Endothelial cell of umbilical vein (primary cell): ENCODE results near the gene STARD5. TPM values are rescaled to one million over a fixed set of nuclear protein-coding genes. Genes with fewer than 3 reads are reported as not detected.

ENCODE experiments used
- BruUV-seq: library from RNA; stranded (reverse); fragments of 400-500 nt; replicated peaks from 2 replicates; lab custom pipeline; 2021; lab: Mats Ljungman, UMichigan
- CTCF ChIA-PET: fragments of 300-600, 350-600 bp; sonication (Branson Sonifier 250); formaldehyde crosslinking; loops from one replicate; lab custom pipeline; 2021; ENCODE audit warnings: antibody characterized with exemption, inconsistent platforms; lab: Charles Lee
- POLR2A ChIA-PET: fragments of 300-600, 350-600 bp; sonication (Branson Sonifier 250); formaldehyde crosslinking; loops from one replicate; lab custom pipeline; 2021; ENCODE audit warnings: antibody characterized with exemption, inconsistent platforms; lab: Charles Lee
- DNase-seq: peaks from one replicate; pipeline ENCODE4 v3.0.0-alpha.2; 2011; ENCODE audit warnings: low read depth, low spot score
- FAIRE-seq: peaks from 2 replicates; lab custom pipeline; 2011; peaks lifted over from hg19 to GRCh38; lab: Jason Lieb, UNC
- H2AFZ ChIP-seq: 2 replicates; pipeline ENCODE4 v1.6.0; 2012; ENCODE audit warnings: low read depth, low read length, control low read depth, inconsistent platforms
- H3K27ac ChIP-seq: 2 replicates; pipeline ENCODE4 v1.5.1; 2011; ENCODE audit warnings: low read depth, mild to moderate bottlenecking, control low read depth, low read length, moderate library complexity; ENCODE audit not compliant: insufficient read depth
- H3K27me3 ChIP-seq, 2 experiments: 2 replicates each; pipeline versions ENCODE4 v1.6.0 to v1.6.1; 2011; ENCODE audit warnings: low read length in 2 of 2, mixed read lengths in 1 of 2; ENCODE audit not compliant: control insufficient read depth in 2 of 2, insufficient read depth in 2 of 2
- H3K36me3 ChIP-seq, 2 experiments: 2 replicates in 1 of 2; 3 replicates in 1 of 2; pipeline ENCODE4 v1.5.1; 2011; ENCODE audit warnings: low read length in 2 of 2, mild to moderate bottlenecking in 1 of 2, moderate library complexity in 1 of 2; ENCODE audit not compliant: control insufficient read depth in 2 of 2, insufficient read depth in 2 of 2; ENCODE audit errors: extremely low read depth in 1 of 2
- H3K4me1 ChIP-seq: 3 replicates; pipeline ENCODE4 v1.5.1; 2011; ENCODE audit warnings: mild to moderate bottlenecking, low read length; ENCODE audit not compliant: control insufficient read depth, insufficient read depth; ENCODE audit errors: extremely low read depth
- H3K4me2 ChIP-seq: 2 replicates; pipeline ENCODE4 v1.6.1; 2011; ENCODE audit warnings: low read length, control low read depth, mixed read lengths; ENCODE audit not compliant: insufficient read depth
- H3K4me3 ChIP-seq, 3 experiments: fragments of 200-600 bp in 1 of 3; sonication (generic), shearing (Covaris generic) in 1 of 3; replicated peaks in 1 of 3; 2 replicates each; pipeline ENCODE4 v1.5.1; 2011 to 2016; ENCODE audit warnings: control low read depth in 3 of 3, low read length in 3 of 3, mild to moderate bottlenecking in 2 of 3, inconsistent platforms in 1 of 3, low read depth in 1 of 3, moderate library complexity in 1 of 3; ENCODE audit not compliant: insufficient read depth in 1 of 3
- H3K79me2 ChIP-seq: 2 replicates; pipeline ENCODE4 v1.6.0; 2012; ENCODE audit warnings: low read length, inconsistent platforms; ENCODE audit not compliant: control insufficient read depth, insufficient read depth
- H3K9ac ChIP-seq: replicated peaks from 2 replicates; pipeline ENCODE3; 2011; ENCODE audit warnings: low read length, control low read depth; ENCODE audit not compliant: insufficient read depth; ENCODE audit errors: extremely low read depth
- H3K9me1 ChIP-seq: replicated peaks from 3 replicates; pipeline ENCODE4 v1.6.0; 2011; ENCODE audit warnings: mild to moderate bottlenecking, low read length; ENCODE audit not compliant: control insufficient read depth, insufficient read depth; ENCODE audit errors: extremely low read depth
- H3K9me3 ChIP-seq: replicated peaks from 2 replicates; pipeline ENCODE4 v1.5.1; 2012; ENCODE audit warnings: low read length, inconsistent platforms; ENCODE audit not compliant: control insufficient read depth, insufficient read depth
- H4K20me1 ChIP-seq: replicated peaks from 2 replicates; pipeline ENCODE3; 2011; ENCODE audit warnings: mild to moderate bottlenecking, low read length; ENCODE audit not compliant: control insufficient read depth, insufficient read depth; ENCODE audit errors: extremely low read depth
- EZH2 ChIP-seq: IDR thresholded peaks from 2 replicates; pipeline ENCODE4 v1.6.1; 2012; ENCODE audit warnings: borderline replicate concordance, low read depth, mild to moderate bottlenecking, moderate library complexity, low read length, inconsistent platforms; ENCODE audit not compliant: severe bottlenecking
- FOS ChIP-seq: IDR thresholded peaks from 2 replicates; pipeline ENCODE4 v1.6.1; 2011; ENCODE audit warnings: mild to moderate bottlenecking, low read length, moderate library complexity, borderline replicate concordance; ENCODE audit not compliant: insufficient read depth
- GATA2 ChIP-seq: IDR thresholded peaks from 2 replicates; pipeline ENCODE4 v1.7.0; 2011; ENCODE audit warnings: low read depth, mild to moderate bottlenecking, moderate library complexity, mixed read lengths, low read length; ENCODE audit not compliant: insufficient read length, insufficient read depth
- JUN ChIP-seq: IDR thresholded peaks from 2 replicates; pipeline ENCODE4 v1.6.1; 2011; ENCODE audit warnings: borderline replicate concordance, low read depth; ENCODE audit not compliant: insufficient read length, insufficient read depth
- MYC ChIP-seq: IDR thresholded peaks from one replicate; pipeline ENCODE4 v1.6.1; 2011; ENCODE audit warnings: mild to moderate bottlenecking, low read depth, low read length
- POLR2A ChIP-seq: IDR thresholded peaks from 2 replicates; pipeline ENCODE4 v1.6.1; 2012; ENCODE audit warnings: low read depth, mild to moderate bottlenecking, control low read depth, low read length
- POLR2AphosphoS5 ChIP-seq: IDR thresholded peaks from 2 replicates; pipeline ENCODE4 v1.6.1; 2012; ENCODE audit warnings: low read depth, mild to moderate bottlenecking, control low read depth, low read length, moderate library complexity; ENCODE audit not compliant: insufficient read depth
- dilution Hi-C: fragments of 300-500 bp; cut with MboI; formaldehyde crosslinking; loops from one replicate; pipeline ENCODE4 v1.15.0; 2019; ENCODE audit warnings: low sequenced_read_pairs; ENCODE audit not compliant: extremely low pct_ligation_motif_present
- intact Hi-C: fragments of 100-400 bp; cut with micrococcal nuclease; formaldehyde crosslinking; loops from one replicate; pipeline ENCODE4 v1.10.0; 2022
- polyA plus RNA-seq, 4 experiments: library from polyadenylated mRNA; depleted of rRNA in 3 of 4; stranded (reverse) in 3 of 4; unstranded in 1 of 4; fragments of >200 nt; gene quantifications; 2 replicates each; pipeline versions ENCODE4 v1.2.1 to v1.2.3, GENCODE V29; 2011 to 2012; ENCODE audit warnings: missing spikeins in 1 of 4
- total RNA-seq: library from RNA; stranded (reverse); gene quantifications from 2 replicates; pipeline ENCODE4 v1.2.3, GENCODE V29; 2021
- TF ChIP-seq, protein P1 (sequence below): IDR thresholded peaks from 2 replicates; pipeline ENCODE4 v1.6.1; 2011; ENCODE audit not compliant: insufficient read depth, insufficient read length
- TF ChIP-seq, protein P2 (sequence below), 2 donors: IDR thresholded peaks; 1 replicate in 1 of 2; 2 replicates in 1 of 2; pipeline ENCODE4 v1.5.1; 2011; ENCODE audit warnings: low read length in 2 of 2, mild to moderate bottlenecking in 2 of 2, moderate library complexity in 2 of 2, control low read depth in 1 of 2, inconsistent platforms in 1 of 2, low read depth in 1 of 2; ENCODE audit not compliant: insufficient read depth in 1 of 2; ENCODE audit errors: extremely low read depth in 1 of 2

STARD5 gene
- total and polyA plus RNA-seq, 2 donors (not counting 3 experiments of a cell fraction or from before 2014, with no cell fraction given) = 2.2 to 3.0 TPM

DNA sequence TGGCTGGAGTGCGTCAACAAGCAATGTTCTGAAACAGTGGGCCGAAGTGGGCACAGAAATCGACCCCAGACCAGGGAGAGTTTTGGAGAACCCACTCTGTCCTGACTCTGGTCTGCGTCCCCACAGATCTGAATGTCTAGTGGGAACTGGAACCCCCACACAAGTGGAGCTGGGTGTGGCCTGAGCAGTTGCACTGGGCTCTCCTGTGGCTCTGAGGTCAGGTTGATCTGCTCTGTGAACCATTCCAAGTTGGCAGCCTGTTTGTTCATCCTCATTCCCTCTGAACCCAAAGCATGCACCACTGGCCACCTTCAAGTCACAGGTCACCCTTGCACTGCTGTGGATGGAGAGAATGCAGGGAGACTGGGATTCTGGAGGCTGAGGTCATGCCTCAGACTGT, 60.5 kb downstream of the STARD5 start:
- peaks cover 5% of the 10 kb centered on the region for H3K4me1 ChIP-seq
- no peak for TF ChIP-seq EZH2
- TF ChIP-seq JUN = no peak
- no peak for TF ChIP-seq POLR2AphosphoS5
- no peak for TF ChIP-seq FOS
- TF ChIP-seq, protein P1, sequence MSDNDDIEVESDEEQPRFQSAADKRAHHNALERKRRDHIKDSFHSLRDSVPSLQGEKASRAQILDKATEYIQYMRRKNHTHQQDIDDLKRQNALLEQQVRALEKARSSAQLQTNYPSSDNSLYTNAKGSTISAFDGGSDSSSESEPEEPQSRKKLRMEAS = no peak
- TF ChIP-seq, protein P2, sequence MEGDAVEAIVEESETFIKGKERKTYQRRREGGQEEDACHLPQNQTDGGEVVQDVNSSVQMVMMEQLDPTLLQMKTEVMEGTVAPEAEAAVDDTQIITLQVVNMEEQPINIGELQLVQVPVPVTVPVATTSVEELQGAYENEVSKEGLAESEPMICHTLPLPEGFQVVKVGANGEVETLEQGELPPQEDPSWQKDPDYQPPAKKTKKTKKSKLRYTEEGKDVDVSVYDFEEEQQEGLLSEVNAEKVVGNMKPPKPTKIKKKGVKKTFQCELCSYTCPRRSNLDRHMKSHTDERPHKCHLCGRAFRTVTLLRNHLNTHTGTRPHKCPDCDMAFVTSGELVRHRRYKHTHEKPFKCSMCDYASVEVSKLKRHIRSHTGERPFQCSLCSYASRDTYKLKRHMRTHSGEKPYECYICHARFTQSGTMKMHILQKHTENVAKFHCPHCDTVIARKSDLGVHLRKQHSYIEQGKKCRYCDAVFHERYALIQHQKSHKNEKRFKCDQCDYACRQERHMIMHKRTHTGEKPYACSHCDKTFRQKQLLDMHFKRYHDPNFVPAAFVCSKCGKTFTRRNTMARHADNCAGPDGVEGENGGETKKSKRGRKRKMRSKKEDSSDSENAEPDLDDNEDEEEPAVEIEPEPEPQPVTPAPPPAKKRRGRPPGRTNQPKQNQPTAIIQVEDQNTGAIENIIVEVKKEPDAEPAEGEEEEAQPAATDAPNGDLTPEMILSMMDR (IDR thresholded peaks at IDR 0.05; ENCODE audit: extremely low read depth in 1 of 2, insufficient read depth in 1 of 2, low read depth in 1 of 2, low read length in 2 of 2) = no peak
- no peak for TF ChIP-seq MYC
- TF ChIP-seq POLR2A = no peak
- no peak for TF ChIP-seq GATA2
- FAIRE-seq (no peak), DNase-seq (no peak)
- H3K9me1 ChIP-seq = no peaks in the 10 kb centered on the region
- no TSS peak for BruUV-seq
- H3K27ac ChIP-seq = no peak overlapping the region
- H2AFZ ChIP-seq = no peak overlapping the region
- no peaks in the 10 kb centered on the region for H3K9me3 ChIP-seq
- no peaks in the 10 kb centered on the region for H3K79me2 ChIP-seq
- ChIA-PET CTCF (interaction anchor here (0.9 to 2.0 kb wide), 7 partner anchors 11 to 487 kb away, joined by 3 to 24 read pairs (median 3); no protein-coding TSS in a partner anchor), POLR2A (no interaction called here)
- H3K9ac ChIP-seq = no peak overlapping the region
- no peaks in the 10 kb centered on the region for H4K20me1 ChIP-seq
- dilution Hi-C loops (no loop called here), intact Hi-C loops (loop anchor here (1.0 kb wide), 1 partner anchor 807 kb away; no protein-coding TSS in a partner anchor)
- H3K4me2 ChIP-seq = no peak overlapping the region
- no peaks in the 10 kb centered on the region for H3K36me3 ChIP-seq
- H3K4me3 ChIP-seq = no peak overlapping the region
- peaks cover 0 to 2% of the 10 kb centered on the region in 2 experiments for H3K27me3 ChIP-seq
